ENCODE data around the gene UBE2B.

DNA sequence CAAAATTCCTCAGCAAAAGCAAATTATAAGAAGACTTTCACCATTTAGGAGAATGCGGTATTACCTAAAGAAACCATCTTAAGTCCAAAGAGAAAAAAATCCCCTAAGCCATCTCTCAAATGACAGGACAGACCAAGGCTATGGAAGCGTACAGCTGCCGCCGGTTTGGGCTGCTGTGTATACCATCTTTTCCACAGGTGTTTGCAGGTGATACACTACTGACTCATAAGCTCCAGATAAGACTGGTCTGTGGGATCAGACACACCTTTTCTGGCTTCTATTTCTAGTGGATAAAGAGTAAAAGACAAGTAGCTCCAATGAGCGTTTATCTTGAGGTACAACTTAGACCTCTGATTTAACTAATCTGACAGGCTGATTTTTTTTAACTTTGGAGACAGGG, 32.6 kb downstream of the UBE2B start:
- TF ChIP-seq ARNTL (CRISPR knock-in tag; IDR thresholded peaks at IDR 0.05; ENCODE audit: borderline replicate concordance, low read depth): no peak
- TF ChIP-seq BACH2 (CRISPR knock-in tag; IDR thresholded peaks at IDR 0.05; ENCODE audit: borderline replicate concordance): no peak
- TF ChIP-seq, protein P1, sequence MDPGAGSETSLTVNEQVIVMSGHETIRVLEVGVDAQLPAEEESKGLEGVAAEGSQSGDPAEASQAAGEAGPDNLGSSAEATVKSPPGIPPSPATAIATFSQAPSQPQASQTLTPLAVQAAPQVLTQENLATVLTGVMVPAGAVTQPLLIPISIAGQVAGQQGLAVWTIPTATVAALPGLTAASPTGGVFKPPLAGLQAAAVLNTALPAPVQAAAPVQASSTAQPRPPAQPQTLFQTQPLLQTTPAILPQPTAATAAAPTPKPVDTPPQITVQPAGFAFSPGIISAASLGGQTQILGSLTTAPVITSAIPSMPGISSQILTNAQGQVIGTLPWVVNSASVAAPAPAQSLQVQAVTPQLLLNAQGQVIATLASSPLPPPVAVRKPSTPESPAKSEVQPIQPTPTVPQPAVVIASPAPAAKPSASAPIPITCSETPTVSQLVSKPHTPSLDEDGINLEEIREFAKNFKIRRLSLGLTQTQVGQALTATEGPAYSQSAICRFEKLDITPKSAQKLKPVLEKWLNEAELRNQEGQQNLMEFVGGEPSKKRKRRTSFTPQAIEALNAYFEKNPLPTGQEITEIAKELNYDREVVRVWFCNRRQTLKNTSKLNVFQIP (CRISPR knock-in tag; IDR thresholded peaks at IDR 0.05; ENCODE audit: borderline replicate concordance, low read depth): no peak
- TF ChIP-seq OSR1 (CRISPR knock-in tag; IDR thresholded peaks at IDR 0.05): no peak
- TF ChIP-seq PATZ1 (CRISPR knock-in tag; IDR thresholded peaks at IDR 0.05; ENCODE audit: borderline replicate concordance): no peak
- TF ChIP-seq TCF4 (CRISPR knock-in tag; IDR thresholded peaks at IDR 0.05; ENCODE audit: borderline replicate concordance): no peak
- no peak for TF ChIP-seq ZC3H10 (CRISPR knock-in tag; IDR thresholded peaks at IDR 0.05)
- TF ChIP-seq CREB5 (CRISPR knock-in tag; IDR thresholded peaks at IDR 0.05; ENCODE audit: low read depth): no peak
- no peak for TF ChIP-seq ZFP3 (CRISPR knock-in tag; IDR thresholded peaks at IDR 0.05)
- TF ChIP-seq TSHZ2 (CRISPR knock-in tag; IDR thresholded peaks at IDR 0.05): no peak
